Skeletal muscle satellite cell (primary cell): ENCODE measurements around the gene NDEL1.

ENCODE experiments used
- H3K27me3 ChIP-seq: 2 replicates; pipeline ENCODE4 v1.7.0; 2013; ENCODE audit warnings: low read length; ENCODE audit not compliant: control insufficient read depth, insufficient read depth
- H3K36me3 ChIP-seq: 2 replicates; pipeline ENCODE4 v1.7.0; 2013; ENCODE audit warnings: mild to moderate bottlenecking, control low read depth, low read length; ENCODE audit not compliant: insufficient read depth
- H3K4me1 ChIP-seq: 2 replicates; pipeline ENCODE4 v1.7.0; 2013; ENCODE audit warnings: low read length; ENCODE audit not compliant: control insufficient read depth, insufficient read depth
- H3K4me2 ChIP-seq: 2 replicates; pipeline ENCODE4 v1.7.0; 2013; ENCODE audit warnings: mild to moderate bottlenecking, low read length
- H3K4me3 ChIP-seq: 2 replicates; pipeline ENCODE4 v1.7.0; 2013; ENCODE audit warnings: low read length
- H3K9ac ChIP-seq: 2 replicates; pipeline ENCODE4 v1.7.0; 2013; ENCODE audit warnings: mild to moderate bottlenecking, low read depth, low read length, moderate library complexity
- H3K9me3 ChIP-seq: replicated peaks from 2 replicates; pipeline ENCODE4 v1.7.0; 2013; ENCODE audit warnings: mild to moderate bottlenecking, control low read depth, low read length

The NDEL1 gene

GRCh38 chr17:8442310-8442709 is 6.6 kb downstream of the NDEL1 start:
- peaks cover 12% of the 10 kb centered on the region for H3K4me1 ChIP-seq
- no peak overlapping the region for H3K4me2 ChIP-seq
- H3K27me3 ChIP-seq, result no peaks in the 10 kb centered on the region
- H3K9me3 ChIP-seq, result no peaks in the 10 kb centered on the region
- no peak overlapping the region for H3K9ac ChIP-seq
- H3K4me3 ChIP-seq, result no peak overlapping the region
- H3K36me3 ChIP-seq, result peaks cover 54% of the 10 kb centered on the region

GRCh38 chr17:8443756-8444155 is 8.1 kb downstream of the NDEL1 start:
- Histone ChIP-seq H3K36me3 (peaks cover 62% of the 10 kb centered on the region), H3K4me3 (no peak overlapping the region), H3K4me1 (peaks cover 12% of the 10 kb centered on the region), H3K9ac (no peak overlapping the region), H3K9me3 (no peaks in the 10 kb centered on the region), H3K27me3 (no peaks in the 10 kb centered on the region), H3K4me2 (no peak overlapping the region)

- H3K4me2 ChIP-seq, result no peak overlapping the region
- H3K9me3 ChIP-seq, result no peaks in the 10 kb centered on the region
- H3K4me1 ChIP-seq, result peaks cover 12% of the 10 kb centered on the region
- peaks cover 67% of the 10 kb centered on the region for H3K36me3 ChIP-seq
- H3K27me3 ChIP-seq, result no peaks in the 10 kb centered on the region
- no peak overlapping the region for H3K9ac ChIP-seq
- no peak overlapping the region for H3K4me3 ChIP-seq
Observed at GRCh38 chr17:8444494-8444893, 8.8 kb downstream of the NDEL1 start.

GRCh38 chr17:8445536-8445935 is 9.9 kb downstream of the NDEL1 start:
- peaks cover 67% of the 10 kb centered on the region for H3K36me3 ChIP-seq

GRCh38 chr17:8447799-8448198 is 12.1 kb downstream of the NDEL1 start:
- Histone ChIP-seq H3K9me3 (no peaks in the 10 kb centered on the region), H3K9ac (no peak overlapping the region), H3K4me3 (no peak overlapping the region), H3K4me2 (no peak overlapping the region), H3K4me1 (no peaks in the 10 kb centered on the region), H3K27me3 (no peaks in the 10 kb centered on the region), H3K36me3 (peaks cover 76% of the 10 kb centered on the region)

More at GRCh38 chr17:8445536-8445935, 9.9 kb downstream of the NDEL1 start:
- no peaks in the 10 kb centered on the region for H3K27me3 ChIP-seq
- H3K9ac ChIP-seq, result no peak overlapping the region
- H3K4me1 ChIP-seq, result peaks cover 12% of the 10 kb centered on the region
- H3K9me3 ChIP-seq, result no peaks in the 10 kb centered on the region
- no peak overlapping the region for H3K4me2 ChIP-seq
- no peak overlapping the region for H3K4me3 ChIP-seq

GRCh38 chr17:8448310-8448709 is 12.6 kb downstream of the NDEL1 start:
- Histone ChIP-seq H3K9ac (no peak overlapping the region), H3K27me3 (no peaks in the 10 kb centered on the region), H3K9me3 (no peaks in the 10 kb centered on the region), H3K4me3 (no peak overlapping the region), H3K4me1 (no peaks in the 10 kb centered on the region), H3K36me3 (peaks cover 81% of the 10 kb centered on the region), H3K4me2 (no peak overlapping the region)

- Histone ChIP-seq H3K9me3 (no peaks in the 10 kb centered on the region), H3K4me2 (no peak overlapping the region), H3K9ac (no peak overlapping the region), H3K4me1 (no peaks in the 10 kb centered on the region), H3K4me3 (no peak overlapping the region), H3K36me3 (peaks cover 81% of the 10 kb centered on the region), H3K27me3 (no peaks in the 10 kb centered on the region)
Observed at GRCh38 chr17:8451933-8452614, 16.4 kb downstream of the NDEL1 start.

- no peak overlapping the region for H3K4me2 ChIP-seq
- H3K4me3 ChIP-seq, result no peak overlapping the region
- no peaks in the 10 kb centered on the region for H3K4me1 ChIP-seq
- H3K9ac ChIP-seq, result no peak overlapping the region
- H3K27me3 ChIP-seq, result no peaks in the 10 kb centered on the region
- H3K36me3 ChIP-seq, result peaks cover 85% of the 10 kb centered on the region
- H3K9me3 ChIP-seq, result no peaks in the 10 kb centered on the region
Observed at GRCh38 chr17:8453326-8453725, 17.6 kb downstream of the NDEL1 start.

- Histone ChIP-seq H3K9ac (no peak overlapping the region), H3K9me3 (no peaks in the 10 kb centered on the region), H3K36me3 (peaks cover 90% of the 10 kb centered on the region), H3K4me3 (no peak overlapping the region), H3K4me2 (no peak overlapping the region), H3K27me3 (no peaks in the 10 kb centered on the region), H3K4me1 (no peaks in the 10 kb centered on the region)
Observed at GRCh38 chr17:8455665-8456209, 20.1 kb downstream of the NDEL1 start.

- peaks cover 8% of the 10 kb centered on the region for H3K4me1 ChIP-seq
- H3K9ac ChIP-seq, result no peak overlapping the region
- H3K9me3 ChIP-seq, result no peaks in the 10 kb centered on the region
- peaks cover 90% of the 10 kb centered on the region for H3K36me3 ChIP-seq
- H3K27me3 ChIP-seq, result no peaks in the 10 kb centered on the region
- H3K4me3 ChIP-seq, result no peak overlapping the region
- H3K4me2 ChIP-seq, result no peak overlapping the region
Observed at GRCh38 chr17:8458128-8458527, 22.4 kb downstream of the NDEL1 start.

GRCh38 chr17:8459107-8459506 is 23.4 kb downstream of the NDEL1 start:
- Histone ChIP-seq H3K4me2 (no peak overlapping the region), H3K9ac (no peak overlapping the region), H3K27me3 (no peaks in the 10 kb centered on the region), H3K36me3 (peaks cover 86% of the 10 kb centered on the region), H3K4me3 (no peak overlapping the region), H3K4me1 (peaks cover 16% of the 10 kb centered on the region), H3K9me3 (no peaks in the 10 kb centered on the region)

GRCh38 chr17:8459831-8460230 is 24.1 kb downstream of the NDEL1 start:
- Histone ChIP-seq H3K9me3 (no peaks in the 10 kb centered on the region), H3K4me3 (no peak overlapping the region), H3K9ac (no peak overlapping the region), H3K27me3 (no peaks in the 10 kb centered on the region), H3K36me3 (peaks cover 86% of the 10 kb centered on the region), H3K4me1 (peaks cover 19% of the 10 kb centered on the region), H3K4me2 (no peak overlapping the region)
